Measurements from ENCODE around the gene TSPYL2. TPM values are rescaled to one million over a fixed set of nuclear protein-coding genes. Genes with fewer than 3 reads are reported as not detected.

TSPYL2 gene
- total and polyA plus RNA-seq, 2 of the 4 experiments (the other 2 are of a cell fraction) = 19.2 to 49.7 TPM

GRCh38 chrX:53115550-53115874 is 33.3 kb downstream of the TSPYL2 start:
- Histone ChIP-seq H2AK9ac (replicated peaks; ENCODE audit: low read depth, low read length, poor library complexity) (no peak overlapping the region), H3K18ac (ENCODE audit: low read depth, low read length) (no peak overlapping the region), H2BK5ac (ENCODE audit: low read depth, low read length, poor library complexity, severe bottlenecking) (no peak overlapping the region), H4K20me1 (ENCODE audit: insufficient read depth, low read length) (no peaks in the 10 kb centered on the region), H4K91ac (ENCODE audit: insufficient read depth, low read depth, low read length) (no peak overlapping the region), H2AK5ac (ENCODE audit: low read depth, low read length) (no peak overlapping the region), H3K9ac (ENCODE audit: low read depth, low read length) (no peak overlapping the region; the same call in 1 of the 2 replicates), H2BK120ac (ENCODE audit: low read depth, low read length) (no peak overlapping the region), H3K9me1 (ENCODE audit: insufficient read depth, low read length) (no peaks in the 10 kb centered on the region), H2AFZ (replicated peaks; ENCODE audit: low read length, poor library complexity) (peak overlapping the region; percentile 16), H3K14ac (replicated peaks; ENCODE audit: low read depth, low read length) (no peak overlapping the region; the same call in 1 of the 2 replicates), H3K23ac (ENCODE audit: low read depth, low read length) (no peak overlapping the region), H4K5ac (ENCODE audit: low read depth, low read length) (peak overlapping the region; percentile 17; the same call in 1 of the 2 replicates), H2BK15ac (ENCODE audit: low read depth, low read length) (no peak overlapping the region), H2BK20ac (ENCODE audit: low read depth, low read length) (no peak overlapping the region), H3K27ac (ENCODE audit: insufficient read depth, low read length) (peak overlapping the region; percentile 37; the same call in 1 of the 2 replicates), H3K56ac (ENCODE audit: extremely low read depth, insufficient read depth, low read length) (no peak overlapping the region), H4K8ac (ENCODE audit: low read depth in 2 of 2, low read length in 2 of 2) (no peak overlapping the region), H3K4me3 (ENCODE audit: insufficient read depth, low read depth, low read length) (no peak overlapping the region), H3K4me1 (ENCODE audit: control insufficient read depth, insufficient read depth, low read length) (no peaks in the 10 kb centered on the region), H3K4me2 (ENCODE audit: low read depth, low read length) (no peak overlapping the region; the same call in 1 of the 2 replicates), H3K36me3 (ENCODE audit: control insufficient read depth, insufficient read depth, low read length) (no peaks in the 10 kb centered on the region), H3K79me1 (ENCODE audit: low read depth in 1 of 2, low read length in 2 of 2) (peaks cover 0 to 12% of the 10 kb centered on the region in 2 experiments; a peak in 2 of 4 replicates), H3K4ac (ENCODE audit: low read depth, low read length) (0 out of 2 replicates have a peak overlapping the region, but pooled peaks have one; percentile 1), H3K9me3 (ENCODE audit: control insufficient read depth, insufficient read depth, low read length) (no peaks in the 10 kb centered on the region), H3K27me3 (ENCODE audit: control insufficient read depth, insufficient read depth, low read length) (peaks cover 2% of the 10 kb centered on the region; the same call in 1 of the 2 replicates)
- ChIA-PET CTCF (no interaction called here), POLR2A (ENCODE audit: unreplicated experiment) (no interaction called here)
- 40% methylated on average over 1 of the region's 2 CpGs; no CpG with 5 or more reads in 1 of the 2 experiments for WGBS, 2 experiments (ENCODE audit: extremely low coverage in 2 of 2, insufficient read length in 1 of 2)
- no TSS peak for BruUV-seq (replicated peaks)
- intact Hi-C loops (cut with micrococcal nuclease) (no loop called here), dilution Hi-C loops (cut with HindIII; ENCODE audit: low sequenced_read_pairs, unreplicated experiment) (no loop called here), in situ Hi-C loops (cut with MboI; ENCODE audit: low sequenced_read_pairs) (no loop called here)
- TF ChIP-seq, protein P1, sequence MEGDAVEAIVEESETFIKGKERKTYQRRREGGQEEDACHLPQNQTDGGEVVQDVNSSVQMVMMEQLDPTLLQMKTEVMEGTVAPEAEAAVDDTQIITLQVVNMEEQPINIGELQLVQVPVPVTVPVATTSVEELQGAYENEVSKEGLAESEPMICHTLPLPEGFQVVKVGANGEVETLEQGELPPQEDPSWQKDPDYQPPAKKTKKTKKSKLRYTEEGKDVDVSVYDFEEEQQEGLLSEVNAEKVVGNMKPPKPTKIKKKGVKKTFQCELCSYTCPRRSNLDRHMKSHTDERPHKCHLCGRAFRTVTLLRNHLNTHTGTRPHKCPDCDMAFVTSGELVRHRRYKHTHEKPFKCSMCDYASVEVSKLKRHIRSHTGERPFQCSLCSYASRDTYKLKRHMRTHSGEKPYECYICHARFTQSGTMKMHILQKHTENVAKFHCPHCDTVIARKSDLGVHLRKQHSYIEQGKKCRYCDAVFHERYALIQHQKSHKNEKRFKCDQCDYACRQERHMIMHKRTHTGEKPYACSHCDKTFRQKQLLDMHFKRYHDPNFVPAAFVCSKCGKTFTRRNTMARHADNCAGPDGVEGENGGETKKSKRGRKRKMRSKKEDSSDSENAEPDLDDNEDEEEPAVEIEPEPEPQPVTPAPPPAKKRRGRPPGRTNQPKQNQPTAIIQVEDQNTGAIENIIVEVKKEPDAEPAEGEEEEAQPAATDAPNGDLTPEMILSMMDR (conservative IDR thresholded peaks at IDR 0.05; ENCODE audit: low read depth, low read length) = no peak
- no peak for TF ChIP-seq SMC3 (IDR thresholded peaks at IDR 0.05; ENCODE audit: low read depth, low read length)
- TF ChIP-seq RFX5 (IDR thresholded peaks at IDR 0.05; ENCODE audit: low read depth, low read length) = no peak
- no peak for TF ChIP-seq MXI1 (IDR thresholded peaks at IDR 0.05; ENCODE audit: borderline replicate concordance, low read depth, low read length)
- TF ChIP-seq NFE2L2 (IDR thresholded peaks at IDR 0.05; ENCODE audit: low read depth, low read length) = no peak
- no peak for TF ChIP-seq POLR2A (IDR thresholded peaks at IDR 0.05; ENCODE audit: low read depth, low read length)
- no peak for DNase-seq
- peak; percentile 40; the same call in 1 of the 2 replicates for ATAC-seq (ENCODE audit: low read depth)
